Measurements from ENCODE around the gene SHFL.

GRCh38 chr19:10112895-10113591, 26.9 kb downstream of the SHFL start:
- peak; percentile 55 to 64 (median 59) for TF ChIP-seq CTCF (IDR thresholded peaks at IDR 0.05)
- TF ChIP-seq POLR2A (IDR thresholded peaks at IDR 0.05): no peak

Measured in right lobe of liver (tissue), 4 donors.